GM23338 (cell line): ENCODE data around the gene WDR73.

Source experiments
- EZH2 ChIP-seq: fragments of 200-600 bp; sonication (generic); IDR thresholded peaks from one replicate; pipeline ENCODE4 v1.8.0; 2017; ENCODE audit warnings: antibody characterized with exemption, mild to moderate bottlenecking, low read depth; ENCODE audit not compliant: unreplicated experiment
- POLR2AphosphoS5 ChIP-seq: IDR thresholded peaks from 2 replicates; pipeline ENCODE4 v1.6.1; 2016; ENCODE audit warnings: antibody characterized with exemption, low read depth
- ZNF114 ChIP-seq: fragments of 250-450 bp; sonication (Bioruptor Pico); IDR thresholded peaks from 2 replicates; pipeline ENCODE4 v1.5.0; 2020; ENCODE audit warnings: mild to moderate bottlenecking, moderate library complexity
- ZNF331 ChIP-seq: fragments of 250-450 bp; sonication (Bioruptor Pico); IDR thresholded peaks from 2 replicates; pipeline ENCODE4 v1.5.0; 2020; ENCODE audit warnings: low read depth, mild to moderate bottlenecking, moderate library complexity
- TF ChIP-seq, protein P1 (sequence below), 2 experiments: fragments of 200-600 bp in 1 of 2; sonication (generic) in 1 of 2; conservative IDR thresholded peaks; 2 replicates each; pipeline versions ENCODE4 v1.5.1 to v1.6.1; 2016 to 2017; ENCODE audit warnings: antibody characterized with exemption in 2 of 2, low read depth in 2 of 2, mild to moderate bottlenecking in 2 of 2, moderate library complexity in 1 of 2
- TF ChIP-seq, protein P2 (sequence below): IDR thresholded peaks from one replicate; pipeline ENCODE4 v1.6.1; 2018; ENCODE audit warnings: antibody characterized with exemption; ENCODE audit not compliant: unreplicated experiment

DNA sequence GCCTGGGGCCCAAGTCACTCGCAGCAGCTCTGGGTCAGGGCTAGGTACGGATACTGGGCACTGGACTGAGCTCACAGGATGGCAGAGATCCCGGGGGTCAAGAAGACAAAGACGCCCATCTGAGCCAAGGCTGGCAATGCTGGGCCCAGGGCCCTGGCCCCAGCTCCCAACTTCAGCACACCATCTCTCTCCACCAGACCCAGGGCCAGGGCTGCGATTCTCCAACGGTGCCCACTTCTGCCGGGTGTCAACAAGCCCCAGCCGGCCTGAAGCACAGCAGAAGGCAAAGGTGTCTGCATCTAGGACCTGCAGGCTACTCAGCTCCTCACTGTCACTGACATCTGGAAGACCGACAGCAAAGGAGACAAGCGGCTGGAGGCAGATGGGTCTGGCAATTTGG is 8.6 kb downstream of the WDR73 start:
- TF ChIP-seq, protein P1, sequence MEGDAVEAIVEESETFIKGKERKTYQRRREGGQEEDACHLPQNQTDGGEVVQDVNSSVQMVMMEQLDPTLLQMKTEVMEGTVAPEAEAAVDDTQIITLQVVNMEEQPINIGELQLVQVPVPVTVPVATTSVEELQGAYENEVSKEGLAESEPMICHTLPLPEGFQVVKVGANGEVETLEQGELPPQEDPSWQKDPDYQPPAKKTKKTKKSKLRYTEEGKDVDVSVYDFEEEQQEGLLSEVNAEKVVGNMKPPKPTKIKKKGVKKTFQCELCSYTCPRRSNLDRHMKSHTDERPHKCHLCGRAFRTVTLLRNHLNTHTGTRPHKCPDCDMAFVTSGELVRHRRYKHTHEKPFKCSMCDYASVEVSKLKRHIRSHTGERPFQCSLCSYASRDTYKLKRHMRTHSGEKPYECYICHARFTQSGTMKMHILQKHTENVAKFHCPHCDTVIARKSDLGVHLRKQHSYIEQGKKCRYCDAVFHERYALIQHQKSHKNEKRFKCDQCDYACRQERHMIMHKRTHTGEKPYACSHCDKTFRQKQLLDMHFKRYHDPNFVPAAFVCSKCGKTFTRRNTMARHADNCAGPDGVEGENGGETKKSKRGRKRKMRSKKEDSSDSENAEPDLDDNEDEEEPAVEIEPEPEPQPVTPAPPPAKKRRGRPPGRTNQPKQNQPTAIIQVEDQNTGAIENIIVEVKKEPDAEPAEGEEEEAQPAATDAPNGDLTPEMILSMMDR (conservative IDR thresholded peaks at IDR 0.05; ENCODE audit: low read depth in 2 of 2), result no peak
- no peak for TF ChIP-seq EZH2
- no peak for TF ChIP-seq ZNF331 (CRISPR knock-in tag)
- no peak for TF ChIP-seq POLR2AphosphoS5
- TF ChIP-seq, protein P2, sequence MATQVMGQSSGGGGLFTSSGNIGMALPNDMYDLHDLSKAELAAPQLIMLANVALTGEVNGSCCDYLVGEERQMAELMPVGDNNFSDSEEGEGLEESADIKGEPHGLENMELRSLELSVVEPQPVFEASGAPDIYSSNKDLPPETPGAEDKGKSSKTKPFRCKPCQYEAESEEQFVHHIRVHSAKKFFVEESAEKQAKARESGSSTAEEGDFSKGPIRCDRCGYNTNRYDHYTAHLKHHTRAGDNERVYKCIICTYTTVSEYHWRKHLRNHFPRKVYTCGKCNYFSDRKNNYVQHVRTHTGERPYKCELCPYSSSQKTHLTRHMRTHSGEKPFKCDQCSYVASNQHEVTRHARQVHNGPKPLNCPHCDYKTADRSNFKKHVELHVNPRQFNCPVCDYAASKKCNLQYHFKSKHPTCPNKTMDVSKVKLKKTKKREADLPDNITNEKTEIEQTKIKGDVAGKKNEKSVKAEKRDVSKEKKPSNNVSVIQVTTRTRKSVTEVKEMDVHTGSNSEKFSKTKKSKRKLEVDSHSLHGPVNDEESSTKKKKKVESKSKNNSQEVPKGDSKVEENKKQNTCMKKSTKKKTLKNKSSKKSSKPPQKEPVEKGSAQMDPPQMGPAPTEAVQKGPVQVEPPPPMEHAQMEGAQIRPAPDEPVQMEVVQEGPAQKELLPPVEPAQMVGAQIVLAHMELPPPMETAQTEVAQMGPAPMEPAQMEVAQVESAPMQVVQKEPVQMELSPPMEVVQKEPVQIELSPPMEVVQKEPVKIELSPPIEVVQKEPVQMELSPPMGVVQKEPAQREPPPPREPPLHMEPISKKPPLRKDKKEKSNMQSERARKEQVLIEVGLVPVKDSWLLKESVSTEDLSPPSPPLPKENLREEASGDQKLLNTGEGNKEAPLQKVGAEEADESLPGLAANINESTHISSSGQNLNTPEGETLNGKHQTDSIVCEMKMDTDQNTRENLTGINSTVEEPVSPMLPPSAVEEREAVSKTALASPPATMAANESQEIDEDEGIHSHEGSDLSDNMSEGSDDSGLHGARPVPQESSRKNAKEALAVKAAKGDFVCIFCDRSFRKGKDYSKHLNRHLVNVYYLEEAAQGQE, result no peak
- no peak for TF ChIP-seq ZNF114
